H1 (cell line): ENCODE measurements around the gene HHAT. TPM values are rescaled to one million over a fixed set of nuclear protein-coding genes. Genes with fewer than 3 reads are reported as not detected.

ENCODE experiments used
- CTCF ChIA-PET: fragments of 300-600 bp; sonication (Branson Sonifier 250); formaldehyde crosslinking; loops from one replicate; lab custom pipeline; 2021; ENCODE audit not compliant: partially characterized antibody; lab: Charles Lee
- POLR2A ChIA-PET: fragments of 300-600 bp; sonication (Branson Sonifier 250); formaldehyde crosslinking; loops from one replicate; lab custom pipeline; 2021; ENCODE audit warnings: inconsistent platforms; ENCODE audit not compliant: partially characterized antibody; lab: Charles Lee
- DNase-seq, 2 experiments: peaks; one replicate each; pipeline versions ENCODE4 v3.0.0 to v3.0.0-alpha.2; 2010 to 2022; ENCODE audit warnings: low spot score in 2 of 2, low read depth in 1 of 2, mixed read lengths in 1 of 2
- FAIRE-seq: peaks from 2 replicates; lab custom pipeline; 2011; peaks lifted over from hg19 to GRCh38; lab: Jason Lieb, UNC
- H2AFZ ChIP-seq: 2 replicates; pipeline ENCODE4 v1.8.1; 2012; ENCODE audit warnings: low read length, inconsistent platforms
- H2AK5ac ChIP-seq: 2 replicates; pipeline ENCODE4 v1.6.1; 2013; ENCODE audit warnings: low read depth, low read length
- H2BK120ac ChIP-seq: replicated peaks from 2 replicates; pipeline ENCODE3; 2013; ENCODE audit warnings: low read depth, low read length, inconsistent platforms
- H2BK12ac ChIP-seq: 2 replicates; pipeline ENCODE4 v1.6.1; 2013; ENCODE audit warnings: low read depth, low read length
- H2BK15ac ChIP-seq: 2 replicates; pipeline ENCODE4 v1.6.1; 2013; ENCODE audit warnings: low read length
- H2BK20ac ChIP-seq: 2 replicates; pipeline ENCODE4 v1.6.1; 2013; ENCODE audit warnings: low read length
- H2BK5ac ChIP-seq: 2 replicates; pipeline ENCODE4 v1.6.1; 2013; ENCODE audit warnings: low read depth, low read length
- H3K14ac ChIP-seq: 2 replicates; pipeline ENCODE4 v1.6.1; 2013; ENCODE audit warnings: inconsistent platforms; ENCODE audit not compliant: insufficient read length
- H3K18ac ChIP-seq: 2 replicates; pipeline ENCODE4 v1.6.1; 2013; ENCODE audit warnings: low read length; ENCODE audit errors: extremely low read depth
- H3K23ac ChIP-seq: 2 replicates; pipeline ENCODE4 v1.6.1; 2013; ENCODE audit warnings: inconsistent platforms; ENCODE audit not compliant: insufficient read length
- H3K23me2 ChIP-seq: 2 replicates; pipeline ENCODE4 v1.6.1; 2013; ENCODE audit warnings: low read depth, low read length
- H3K27ac ChIP-seq: 2 replicates; pipeline ENCODE4 v1.6.1; 2011; ENCODE audit warnings: low read depth, low read length, inconsistent platforms
- H3K27me3 ChIP-seq, 4 experiments: replicated peaks in 1 of 4; 1 replicate in 1 of 4; 2 replicates in 3 of 4; pipeline versions ENCODE4 v1.6.1 to v1.8.1; 2011 to 2013; ENCODE audit warnings: low read length in 3 of 4, mild to moderate bottlenecking in 3 of 4, inconsistent platforms in 2 of 4, mixed read lengths in 2 of 4, moderate library complexity in 1 of 4; ENCODE audit not compliant: control insufficient read depth in 3 of 4, insufficient read depth in 3 of 4; ENCODE audit errors: extremely low read depth in 1 of 4
- H3K36me3 ChIP-seq, 4 experiments: 2 replicates each; pipeline versions ENCODE4 v1.6.1 to v1.8.1; 2011 to 2013; ENCODE audit warnings: mild to moderate bottlenecking in 4 of 4, low read length in 3 of 4, moderate library complexity in 2 of 4, control low read depth in 1 of 4, inconsistent platforms in 1 of 4; ENCODE audit not compliant: insufficient read depth in 4 of 4, control insufficient read depth in 2 of 4
- H3K4ac ChIP-seq: replicated peaks from 2 replicates; pipeline ENCODE3; 2013; ENCODE audit warnings: low read length, low read depth, mixed read lengths, inconsistent platforms; ENCODE audit not compliant: insufficient read length
- H3K4me1 ChIP-seq, 4 experiments: replicated peaks in 1 of 4; 1 replicate in 1 of 4; 2 replicates in 3 of 4; pipeline versions ENCODE4 v1.6.1 to v1.8.1; 2011 to 2013; ENCODE audit warnings: low read length in 3 of 4, inconsistent platforms in 2 of 4, mixed read lengths in 1 of 4; ENCODE audit not compliant: insufficient read depth in 4 of 4, control insufficient read depth in 3 of 4
- H3K4me2 ChIP-seq, 2 experiments: 2 replicates each; pipeline versions ENCODE4 v1.6.1 to v1.8.1; 2011 to 2013; ENCODE audit warnings: low read depth in 2 of 2, low read length in 2 of 2, control low read depth in 1 of 2, inconsistent platforms in 1 of 2, mild to moderate bottlenecking in 1 of 2; ENCODE audit not compliant: insufficient read depth in 1 of 2
- H3K4me3 ChIP-seq, 4 experiments: fragments of 200-600, 300-600 bp in 1 of 4; sonication (generic), shearing (Covaris generic), sonication (Bioruptor Twin) in 1 of 4; 2 replicates each; pipeline versions ENCODE4 v1.5.1 to v1.8.1; 2011 to 2016; ENCODE audit warnings: low read length in 4 of 4, low read depth in 3 of 4, control low read depth in 2 of 4, inconsistent platforms in 2 of 4, mild to moderate bottlenecking in 2 of 4, mixed read lengths in 1 of 4, moderate library complexity in 1 of 4; ENCODE audit not compliant: insufficient read depth in 2 of 4; ENCODE audit errors: extremely low read depth in 1 of 4
- H3K56ac ChIP-seq: replicated peaks from 2 replicates; pipeline ENCODE3; 2013; ENCODE audit warnings: low read depth, mild to moderate bottlenecking, mixed read lengths, low read length, inconsistent platforms; ENCODE audit not compliant: insufficient read length
- H3K79me1 ChIP-seq: 2 replicates; pipeline ENCODE4 v1.6.1; 2013; ENCODE audit warnings: low read depth, low read length, control low read depth
- H3K79me2 ChIP-seq, 2 experiments: 2 replicates each; pipeline versions ENCODE4 v1.6.1 to v1.8.1; 2012 to 2013; ENCODE audit warnings: low read length in 2 of 2, mild to moderate bottlenecking in 2 of 2, inconsistent platforms in 1 of 2; ENCODE audit not compliant: insufficient read depth in 2 of 2, control insufficient read depth in 1 of 2
- H3K9ac ChIP-seq, 4 experiments: replicated peaks in 1 of 4; 1 replicate in 1 of 4; 2 replicates in 3 of 4; pipeline versions ENCODE4 v1.6.1 to v1.8.1; 2011 to 2013; ENCODE audit warnings: low read depth in 3 of 4, low read length in 3 of 4, control low read depth in 2 of 4, mild to moderate bottlenecking in 2 of 4, moderate library complexity in 2 of 4, inconsistent platforms in 1 of 4; ENCODE audit errors: extremely low read depth in 1 of 4
- H3K9me3 ChIP-seq, 2 experiments: 2 replicates each; pipeline versions ENCODE4 v1.6.1 to v1.8.1; 2012 to 2013; ENCODE audit warnings: mild to moderate bottlenecking in 2 of 2, moderate library complexity in 2 of 2, control low read depth in 1 of 2, inconsistent platforms in 1 of 2, low read depth in 1 of 2, low read length in 1 of 2, mixed read lengths in 1 of 2; ENCODE audit not compliant: insufficient read depth in 2 of 2
- H4K20me1 ChIP-seq, 2 experiments: replicated peaks in 1 of 2; 2 replicates each; pipeline versions ENCODE3 to v1.8.1; 2011 to 2013; ENCODE audit warnings: inconsistent platforms in 2 of 2, low read length in 2 of 2, mild to moderate bottlenecking in 1 of 2; ENCODE audit not compliant: insufficient read depth in 2 of 2, control insufficient read depth in 1 of 2
- H4K5ac ChIP-seq: 2 replicates; pipeline ENCODE4 v1.6.1; 2013; ENCODE audit warnings: low read length, low read depth, mixed read lengths, inconsistent platforms; ENCODE audit not compliant: insufficient read length
- H4K8ac ChIP-seq: 2 replicates; pipeline ENCODE4 v1.8.0; 2013; ENCODE audit warnings: mild to moderate bottlenecking, moderate library complexity, low read length, inconsistent platforms; ENCODE audit not compliant: insufficient read depth; ENCODE audit errors: extremely low read depth
- H4K91ac ChIP-seq: replicated peaks from 2 replicates; pipeline ENCODE3; 2013; ENCODE audit warnings: low read length, mixed read lengths, inconsistent platforms; ENCODE audit not compliant: insufficient read length
- BCL11A ChIP-seq, 2 experiments: IDR thresholded peaks; one replicate each; pipeline ENCODE4 v1.6.1; 2011; ENCODE audit warnings: low read depth in 2 of 2, low read length in 2 of 2, mild to moderate bottlenecking in 2 of 2
- KDM4A ChIP-seq: IDR thresholded peaks from one replicate; pipeline ENCODE4 v1.7.1; 2012; ENCODE audit warnings: low read depth, mild to moderate bottlenecking, moderate library complexity, low read length, inconsistent platforms; ENCODE audit not compliant: severe bottlenecking
- NRF1 ChIP-seq: IDR thresholded peaks from 2 replicates; pipeline ENCODE4 v1.6.1; 2011; ENCODE audit warnings: mild to moderate bottlenecking, low read depth, low read length, improper control_type of control experiment
- SP4 ChIP-seq: IDR thresholded peaks from 2 replicates; pipeline ENCODE4 v1.6.1; 2012; ENCODE audit warnings: low read length, inconsistent platforms
- WGBS, 2 experiments: shearing (Covaris generic) in 1 of 2; methylation state at CpG; one replicate each; pipeline versions ENCODE4 v1.1.6 to v1.1.7; 2013 to 2015; ENCODE audit warnings: low lambda C conversion rate in 2 of 2, mixed read lengths in 2 of 2, inconsistent platforms in 1 of 2, low coverage in 1 of 2, missing lambda C conversion rate in 1 of 2; ENCODE audit not compliant: insufficient replicate concordance in 2 of 2, insufficient coverage in 1 of 2, insufficient read length in 1 of 2; ENCODE audit errors: extremely low coverage in 1 of 2, missing lambda C conversion rate in 1 of 2; 5-methylcytosine and 5-hydroxymethylcytosine counted together
- polyA plus RNA-seq, 7 experiments: library from polyadenylated mRNA; depleted of rRNA in 3 of 7; stranded (reverse) in 5 of 7; unstranded in 2 of 7; fragments of >200 nt in 5 of 7; fragments of 200-250 nt in 2 of 7; gene quantifications; 1 replicate in 5 of 7; 2 replicates in 1 of 7; 4 replicates in 1 of 7; pipeline versions ENCODE4 v1.2.1 to v1.2.3, GENCODE V29; 2011 to 2013; ENCODE audit warnings: missing spikeins in 2 of 7, mixed read lengths in 2 of 7
- total RNA-seq: library from RNA; stranded (reverse); fragmentation: NEBNext Ultra II Directional; extraction: Animal tissue kit (Norgen Biotek cat#: 25700); gene quantifications from 2 replicates; pipeline ENCODE4 v1.2.1, GENCODE V29; 2021
- TF ChIP-seq, protein P1 (sequence below), 3 experiments: IDR thresholded peaks; 1 replicate in 2 of 3; 2 replicates in 1 of 3; pipeline versions ENCODE4 v1.5.1 to v1.6.1; 2011; ENCODE audit warnings: low read length in 3 of 3, mild to moderate bottlenecking in 3 of 3, inconsistent platforms in 2 of 3, low read depth in 1 of 3, moderate library complexity in 1 of 3; ENCODE audit not compliant: insufficient read depth in 1 of 3; ENCODE audit errors: control extremely low read depth in 1 of 3

Gene HHAT
- total and polyA plus RNA-seq, 2 of the 8 experiments (the other 6 are each of a cell fraction or from before 2014, with no cell fraction given) = 0.15 to 0.51 TPM

DNA sequence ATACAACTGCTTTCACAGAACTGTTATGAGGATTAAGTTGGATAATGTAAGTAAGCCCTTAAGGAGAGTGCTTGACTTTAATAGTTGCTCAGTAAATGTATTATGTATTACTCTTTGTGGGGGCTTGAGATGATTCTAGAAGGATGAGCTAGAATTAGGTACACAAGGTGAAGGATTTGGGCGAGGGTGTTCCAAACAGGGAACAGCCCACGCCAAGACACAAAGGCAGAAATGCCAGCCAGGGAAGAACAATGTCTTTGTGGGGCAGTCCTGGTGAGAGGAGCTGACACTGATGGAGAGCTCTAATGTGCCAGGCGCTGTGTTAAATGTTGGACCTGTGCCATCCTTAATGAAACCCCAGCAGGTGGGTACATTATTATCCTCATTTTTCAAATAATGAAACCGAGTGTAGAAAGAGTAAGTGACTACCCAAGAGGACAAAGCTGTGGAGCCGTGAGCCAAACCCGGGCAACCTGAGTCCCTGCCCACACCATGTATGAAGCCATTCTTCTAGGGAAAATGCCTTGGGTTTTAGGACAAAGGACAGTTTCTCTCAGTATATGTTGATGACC, 362.4 kb downstream of the HHAT start:
- H2BK15ac ChIP-seq = no peak overlapping the region
- H4K8ac ChIP-seq = no peak overlapping the region
- H3K4me3 ChIP-seq = no peak overlapping the region
- H4K20me1 ChIP-seq = no peaks in the 10 kb centered on the region
- H3K4me1 ChIP-seq = no peaks in the 10 kb centered on the region
- H3K56ac ChIP-seq = no peak overlapping the region
- H4K5ac ChIP-seq = no peak overlapping the region
- no peak overlapping the region for H3K4me2 ChIP-seq
- no peak overlapping the region for H2AK5ac ChIP-seq
- no peak overlapping the region for H2AFZ ChIP-seq
- no peak overlapping the region for H2BK120ac ChIP-seq
- no peak for FAIRE-seq
- WGBS, 2 experiments = 94% methylated on average over 6 of the region's 6 CpGs; no CpG with 5 or more reads in 1 of the 2 experiments
- TF ChIP-seq KDM4A = no peak
- no peak for TF ChIP-seq BCL11A (IDR thresholded peaks at IDR 0.05; ENCODE audit: low read depth in 2 of 2, low read length in 2 of 2)
- TF ChIP-seq, protein P1, sequence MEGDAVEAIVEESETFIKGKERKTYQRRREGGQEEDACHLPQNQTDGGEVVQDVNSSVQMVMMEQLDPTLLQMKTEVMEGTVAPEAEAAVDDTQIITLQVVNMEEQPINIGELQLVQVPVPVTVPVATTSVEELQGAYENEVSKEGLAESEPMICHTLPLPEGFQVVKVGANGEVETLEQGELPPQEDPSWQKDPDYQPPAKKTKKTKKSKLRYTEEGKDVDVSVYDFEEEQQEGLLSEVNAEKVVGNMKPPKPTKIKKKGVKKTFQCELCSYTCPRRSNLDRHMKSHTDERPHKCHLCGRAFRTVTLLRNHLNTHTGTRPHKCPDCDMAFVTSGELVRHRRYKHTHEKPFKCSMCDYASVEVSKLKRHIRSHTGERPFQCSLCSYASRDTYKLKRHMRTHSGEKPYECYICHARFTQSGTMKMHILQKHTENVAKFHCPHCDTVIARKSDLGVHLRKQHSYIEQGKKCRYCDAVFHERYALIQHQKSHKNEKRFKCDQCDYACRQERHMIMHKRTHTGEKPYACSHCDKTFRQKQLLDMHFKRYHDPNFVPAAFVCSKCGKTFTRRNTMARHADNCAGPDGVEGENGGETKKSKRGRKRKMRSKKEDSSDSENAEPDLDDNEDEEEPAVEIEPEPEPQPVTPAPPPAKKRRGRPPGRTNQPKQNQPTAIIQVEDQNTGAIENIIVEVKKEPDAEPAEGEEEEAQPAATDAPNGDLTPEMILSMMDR (IDR thresholded peaks at IDR 0.05; ENCODE audit: control extremely low read depth in 1 of 3, insufficient read depth in 1 of 3, low read depth in 1 of 3, low read length in 3 of 3) = no peak
- no peak for TF ChIP-seq SP4
- no peak for TF ChIP-seq NRF1
- no peak overlapping the region for H4K91ac ChIP-seq
- no peaks in the 10 kb centered on the region for H3K27me3 ChIP-seq
- H3K18ac ChIP-seq = no peak overlapping the region
- H3K23ac ChIP-seq = no peak overlapping the region
- no peak overlapping the region for H2BK20ac ChIP-seq
- ChIA-PET POLR2A (no interaction called here), CTCF (interaction anchor here (1.9 kb wide), 1 partner anchor 444 kb away, joined by 6 read pairs; the partner anchor contains the start of gene KCNH1)
- H3K36me3 ChIP-seq = no peaks in the 10 kb centered on the region
- no peak for DNase-seq
- H3K79me2 ChIP-seq = no peaks in the 10 kb centered on the region
- no peaks in the 10 kb centered on the region for H3K23me2 ChIP-seq
- H2BK12ac ChIP-seq = no peak overlapping the region
- H2BK5ac ChIP-seq = no peak overlapping the region
- no peak overlapping the region for H3K9ac ChIP-seq
- H3K9me3 ChIP-seq = no peaks in the 10 kb centered on the region
- H3K79me1 ChIP-seq = no peaks in the 10 kb centered on the region
- H3K14ac ChIP-seq = no peak overlapping the region
- no peak overlapping the region for H3K27ac ChIP-seq
- H3K4ac ChIP-seq = no peak overlapping the region
